Mucosa of descending colon (tissue), 3 donors: ENCODE measurements around the gene CPSF4. TPM values are rescaled to one million over a fixed set of nuclear protein-coding genes. Genes with fewer than 3 reads are reported as not detected.
"Not testable (repeated sequence)": the region's sequence is repeated elsewhere in the genome, so short reads cannot be mapped to it uniquely, and the experiment has no call there.

Experiments
- ATAC-seq: fragments of 200-7000 bp; cut with Tn5 transposase; one replicate; pipeline ENCODE4 v1.9.1; 2020; ENCODE audit warnings: mild to moderate bottlenecking, moderate library complexity
- DNase-seq, 3 donors: peaks; one replicate each; pipeline ENCODE4 v3.0.0-alpha.2; 2020
- H3K36me3 ChIP-seq: fragments of 200-600 bp; one replicate; pipeline ENCODE4 v1.8.0; 2021; ENCODE audit warnings: low read depth, mild to moderate bottlenecking
- H3K4me1 ChIP-seq: fragments of 200-600 bp; one replicate; pipeline ENCODE4 v1.8.0; 2021; ENCODE audit warnings: low read depth, mild to moderate bottlenecking
- H3K4me3 ChIP-seq: fragments of 200-600 bp; one replicate; pipeline ENCODE4 v1.8.0; 2021; ENCODE audit warnings: mild to moderate bottlenecking
- H3K9me3 ChIP-seq: fragments of 200-600 bp; one replicate; pipeline ENCODE4 v1.8.0; 2021; ENCODE audit warnings: mild to moderate bottlenecking
- intact Hi-C, 2 donors: fragments of 100-400 bp; cut with DNase I in 1 of 2; cut with micrococcal nuclease in 1 of 2; formaldehyde crosslinking; loops; one replicate each; pipeline versions ENCODE4 v1.11.0 to v1.11.1; 2022; cut with DNase I, micrococcal nuclease
- total RNA-seq, 3 donors: library from RNA; stranded (reverse); fragmentation: NEBNext Ultra II Directional in 2 of 3; extraction: Animal tissue kit (Norgen Biotek cat#: 25700) in 2 of 3; gene quantifications; one replicate each; pipeline versions ENCODE4 v1.2.1 to v1.2.4, GENCODE V29; 2021 to 2023
- TF ChIP-seq, protein P1 (sequence below): fragments of 200-600 bp; IDR thresholded peaks from one replicate; pipeline ENCODE4 v1.8.0; 2022; ENCODE audit warnings: antibody characterized with exemption, mild to moderate bottlenecking
- donor health status: DM: no; HTN: no; CAD: no; lungs with moderate emphysema.
- donor health status: DM: no; HTN: no; CAD: no.
- donor health status: DM: no; HTN: yes; CAD: no.

CPSF4 gene
- total RNA-seq, 3 donors from 2014 or later, result 23.2 to 33.5 (median 24.8) TPM

GRCh38 chr7:99409806-99410205 is 28.9 kb upstream of the CPSF4 start:
- no peak for ATAC-seq
- Histone ChIP-seq H3K4me1 (peaks cover 26% of the 10 kb centered on the region), H3K9me3 (no peaks in the 10 kb centered on the region), H3K36me3 (peaks cover 18% of the 10 kb centered on the region), H3K4me3 (no peak overlapping the region)
- intact Hi-C loops, result no loop called here
- TF ChIP-seq, protein P1, sequence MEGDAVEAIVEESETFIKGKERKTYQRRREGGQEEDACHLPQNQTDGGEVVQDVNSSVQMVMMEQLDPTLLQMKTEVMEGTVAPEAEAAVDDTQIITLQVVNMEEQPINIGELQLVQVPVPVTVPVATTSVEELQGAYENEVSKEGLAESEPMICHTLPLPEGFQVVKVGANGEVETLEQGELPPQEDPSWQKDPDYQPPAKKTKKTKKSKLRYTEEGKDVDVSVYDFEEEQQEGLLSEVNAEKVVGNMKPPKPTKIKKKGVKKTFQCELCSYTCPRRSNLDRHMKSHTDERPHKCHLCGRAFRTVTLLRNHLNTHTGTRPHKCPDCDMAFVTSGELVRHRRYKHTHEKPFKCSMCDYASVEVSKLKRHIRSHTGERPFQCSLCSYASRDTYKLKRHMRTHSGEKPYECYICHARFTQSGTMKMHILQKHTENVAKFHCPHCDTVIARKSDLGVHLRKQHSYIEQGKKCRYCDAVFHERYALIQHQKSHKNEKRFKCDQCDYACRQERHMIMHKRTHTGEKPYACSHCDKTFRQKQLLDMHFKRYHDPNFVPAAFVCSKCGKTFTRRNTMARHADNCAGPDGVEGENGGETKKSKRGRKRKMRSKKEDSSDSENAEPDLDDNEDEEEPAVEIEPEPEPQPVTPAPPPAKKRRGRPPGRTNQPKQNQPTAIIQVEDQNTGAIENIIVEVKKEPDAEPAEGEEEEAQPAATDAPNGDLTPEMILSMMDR, result no peak
- no peak for DNase-seq

DNA sequence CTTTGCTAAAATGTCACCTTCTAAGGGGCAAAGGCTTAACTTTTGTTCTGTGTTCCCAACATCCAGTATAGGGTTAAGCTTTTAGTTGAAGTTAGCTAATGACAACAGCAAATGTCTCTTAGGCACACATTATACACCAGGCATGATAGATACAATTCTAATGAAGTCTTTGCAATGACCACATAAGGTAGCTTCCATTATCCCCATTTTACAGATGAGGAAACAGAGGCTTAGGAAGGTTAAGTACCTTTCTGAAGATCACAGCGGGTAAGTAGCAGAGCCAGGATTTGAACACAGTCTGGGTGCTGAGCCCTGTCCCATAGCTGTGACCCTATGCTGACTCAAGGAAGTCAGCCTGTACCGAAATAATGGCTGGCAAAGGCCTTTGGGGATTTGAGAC is 28.1 kb upstream of the CPSF4 start:
- Histone ChIP-seq H3K4me1 (peaks cover 26% of the 10 kb centered on the region), H3K4me3 (no peak overlapping the region), H3K36me3 (peaks cover 18% of the 10 kb centered on the region), H3K9me3 (no peaks in the 10 kb centered on the region)
- ATAC-seq (no peak), DNase-seq (no peak)
- TF ChIP-seq, protein P1, result no peak
- intact Hi-C loops, result no loop called here

GRCh38 chr7:99415513-99416127 is 23.1 kb upstream of the CPSF4 start:
- not testable (repeated sequence) for H3K4me1 ChIP-seq, H3K4me3 ChIP-seq, H3K9me3 ChIP-seq, ATAC-seq
- H3K36me3 ChIP-seq, result peaks cover 42% of the 10 kb centered on the region
- intact Hi-C loops, result loop anchor here (5.0 kb wide), 1 partner anchor 53 kb away; no protein-coding TSS in a partner anchor
- TF ChIP-seq, protein P1, result peak; percentile 51
- DNase-seq, result peak; percentile 76 to 81 (median 80)

DNA sequence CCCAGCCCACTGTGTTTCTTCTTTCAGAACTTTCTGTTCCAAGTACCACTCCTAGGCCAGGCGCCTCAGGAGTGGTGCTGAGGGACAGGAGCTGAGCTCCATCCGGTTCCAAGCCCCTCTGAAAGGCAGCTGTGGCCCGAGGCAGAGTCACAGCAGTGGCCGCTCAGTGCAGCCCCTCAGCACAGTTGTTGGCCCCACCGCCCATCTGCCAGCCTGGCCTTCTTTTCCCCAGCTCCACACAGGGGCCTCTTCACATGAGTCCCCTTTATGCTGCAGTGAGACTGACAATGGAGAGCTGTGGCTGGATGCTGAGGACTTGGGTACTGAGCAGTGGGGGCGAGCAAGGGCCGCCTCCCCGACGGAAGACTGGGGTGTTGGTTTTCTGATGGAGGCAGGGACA is 20.5 kb upstream of the CPSF4 start:
- DNase-seq, result no peak
- H3K36me3 ChIP-seq, result peaks cover 30% of the 10 kb centered on the region
- TF ChIP-seq, protein P1, result no peak
- peaks cover 4% of the 10 kb centered on the region for H3K4me1 ChIP-seq
- ATAC-seq, result no peak
- H3K4me3 ChIP-seq, result no peak overlapping the region
- intact Hi-C loops, result loop anchor here (5.0 kb wide), 1 partner anchor 56 kb away; no protein-coding TSS in a partner anchor
- no peaks in the 10 kb centered on the region for H3K9me3 ChIP-seq

DNA sequence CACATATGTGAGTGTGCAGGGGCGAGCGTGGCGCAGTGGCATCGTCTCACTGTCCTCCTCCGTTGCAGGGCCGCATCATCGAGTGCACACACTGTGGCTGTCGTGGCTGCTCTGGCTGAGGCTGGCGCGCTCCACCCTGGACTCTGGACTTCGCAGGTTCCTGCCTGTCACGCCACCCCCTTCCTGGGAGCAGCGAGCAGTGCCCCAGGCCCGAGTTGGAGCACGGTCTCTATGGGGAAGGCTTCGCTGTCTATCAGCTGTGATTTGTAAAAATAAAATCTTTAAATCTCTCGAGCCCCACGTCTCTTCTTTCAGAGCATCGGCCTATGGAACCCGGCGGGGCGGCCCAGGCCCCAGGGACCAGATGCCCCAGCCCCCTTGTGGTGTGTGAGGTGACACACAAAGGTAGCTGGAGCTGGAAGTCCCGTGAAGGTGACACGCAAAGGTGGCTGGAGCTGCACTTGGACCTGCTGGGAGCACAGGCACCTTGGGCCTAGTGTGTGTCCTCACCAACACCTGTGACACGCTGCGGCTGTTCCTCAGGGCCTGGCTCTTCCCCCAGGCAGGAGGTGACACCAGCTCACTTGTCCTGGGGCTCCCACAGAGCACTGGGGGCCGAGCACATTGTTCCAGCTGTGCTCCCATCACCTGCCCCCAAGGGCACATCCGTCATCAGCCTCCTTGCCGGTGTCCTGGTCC is 19.3 kb upstream of the CPSF4 start:
- Histone ChIP-seq H3K4me1 (peaks cover 4% of the 10 kb centered on the region), H3K4me3 (no peak overlapping the region), H3K9me3 (no peaks in the 10 kb centered on the region), H3K36me3 (peaks cover 24% of the 10 kb centered on the region)
- intact Hi-C loops, result loop anchor here (5.0 kb wide), 1 partner anchor 57 kb away; no protein-coding TSS in a partner anchor
- TF ChIP-seq, protein P1, result no peak
- no peak for ATAC-seq
- no peak for DNase-seq
